NB4 (cell line): ENCODE measurements around the gene VENTX.

Experiments used
- POLR2A ChIP-seq: IDR thresholded peaks from 2 replicates; pipeline ENCODE4 v1.6.1; 2011; ENCODE audit warnings: mild to moderate bottlenecking; ENCODE audit not compliant: insufficient read length; ENCODE audit errors: extremely low read depth
- TF ChIP-seq, protein P1 (sequence below): IDR thresholded peaks from one replicate; pipeline ENCODE4 v1.5.1; 2012; ENCODE audit warnings: low read depth, low read length
- TF ChIP-seq, protein P2 (sequence below): IDR thresholded peaks from 2 replicates; pipeline ENCODE4 v1.6.1; 2011; ENCODE audit warnings: low read depth, low read length

DNA sequence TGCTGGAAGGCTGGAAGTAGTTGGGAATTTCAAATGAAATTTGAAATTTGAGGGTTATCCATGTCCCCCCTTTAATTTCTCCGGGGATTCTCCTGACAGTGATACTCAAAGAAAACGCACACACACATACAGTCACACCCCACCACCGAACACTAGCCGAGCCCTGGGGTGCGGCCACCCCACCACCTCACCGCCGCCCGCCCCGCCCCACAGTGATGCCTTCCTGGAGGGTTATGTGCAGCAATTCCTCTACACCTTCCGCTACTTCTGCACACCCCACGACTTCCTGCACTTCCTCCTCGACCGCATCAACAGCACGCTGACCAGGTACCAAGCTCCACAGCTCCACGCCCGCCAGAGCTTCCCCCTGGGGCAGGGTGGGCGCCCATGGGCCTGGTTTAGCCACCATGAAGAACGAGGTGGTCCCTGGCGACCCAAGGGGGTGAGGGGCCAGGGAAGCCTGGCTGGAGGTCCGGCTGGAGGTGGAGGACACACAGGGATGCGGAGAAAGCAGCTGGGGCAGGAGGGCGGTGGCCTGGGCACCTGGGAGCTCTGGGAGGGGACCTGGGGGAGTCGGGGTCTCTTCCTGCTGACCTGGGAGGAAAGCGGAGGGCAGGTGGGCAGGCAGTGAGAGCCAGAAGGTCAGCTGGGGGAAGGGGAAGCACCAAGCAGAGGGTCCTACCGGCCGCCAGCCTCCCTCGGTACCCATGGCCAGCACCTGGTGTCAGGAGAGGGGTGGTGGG, 27.1 kb upstream of the VENTX start:
- TF ChIP-seq, protein P1, sequence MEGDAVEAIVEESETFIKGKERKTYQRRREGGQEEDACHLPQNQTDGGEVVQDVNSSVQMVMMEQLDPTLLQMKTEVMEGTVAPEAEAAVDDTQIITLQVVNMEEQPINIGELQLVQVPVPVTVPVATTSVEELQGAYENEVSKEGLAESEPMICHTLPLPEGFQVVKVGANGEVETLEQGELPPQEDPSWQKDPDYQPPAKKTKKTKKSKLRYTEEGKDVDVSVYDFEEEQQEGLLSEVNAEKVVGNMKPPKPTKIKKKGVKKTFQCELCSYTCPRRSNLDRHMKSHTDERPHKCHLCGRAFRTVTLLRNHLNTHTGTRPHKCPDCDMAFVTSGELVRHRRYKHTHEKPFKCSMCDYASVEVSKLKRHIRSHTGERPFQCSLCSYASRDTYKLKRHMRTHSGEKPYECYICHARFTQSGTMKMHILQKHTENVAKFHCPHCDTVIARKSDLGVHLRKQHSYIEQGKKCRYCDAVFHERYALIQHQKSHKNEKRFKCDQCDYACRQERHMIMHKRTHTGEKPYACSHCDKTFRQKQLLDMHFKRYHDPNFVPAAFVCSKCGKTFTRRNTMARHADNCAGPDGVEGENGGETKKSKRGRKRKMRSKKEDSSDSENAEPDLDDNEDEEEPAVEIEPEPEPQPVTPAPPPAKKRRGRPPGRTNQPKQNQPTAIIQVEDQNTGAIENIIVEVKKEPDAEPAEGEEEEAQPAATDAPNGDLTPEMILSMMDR: no peak
- TF ChIP-seq POLR2A: no peak
- TF ChIP-seq, protein P2, sequence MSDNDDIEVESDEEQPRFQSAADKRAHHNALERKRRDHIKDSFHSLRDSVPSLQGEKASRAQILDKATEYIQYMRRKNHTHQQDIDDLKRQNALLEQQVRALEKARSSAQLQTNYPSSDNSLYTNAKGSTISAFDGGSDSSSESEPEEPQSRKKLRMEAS: no peak
